Effector memory CD4-positive, alpha-beta T cell (primary cell): Measurements from ENCODE around the gene GPR85.
"Not testable (repeated sequence)": the region's sequence is repeated elsewhere in the genome, so short reads cannot be mapped to it uniquely, and the experiment has no call there.

Experiments used
- DNase-seq, 3 donors: peaks; one replicate each; pipeline ENCODE4 v3.0.0-alpha.2; 2020
- H3K27ac ChIP-seq: 2 replicates; pipeline ENCODE4 v1.7.0; 2013; ENCODE audit warnings: mild to moderate bottlenecking, low read length, moderate library complexity; ENCODE audit not compliant: insufficient read depth, poor library complexity, severe bottlenecking
- H3K27me3 ChIP-seq: replicated peaks from 2 replicates; pipeline ENCODE4 v1.7.0; 2013; ENCODE audit warnings: mild to moderate bottlenecking, low read length; ENCODE audit not compliant: insufficient read depth, control insufficient read depth, poor library complexity, severe bottlenecking
- H3K36me3 ChIP-seq: 2 replicates; pipeline ENCODE4 v1.7.0; 2013; ENCODE audit warnings: mild to moderate bottlenecking, low read length, moderate library complexity; ENCODE audit not compliant: control insufficient read depth, insufficient read depth
- H3K4me1 ChIP-seq: 2 replicates; pipeline ENCODE4 v1.7.0; 2013; ENCODE audit warnings: low read length, mild to moderate bottlenecking; ENCODE audit not compliant: control insufficient read depth, insufficient read depth, poor library complexity, severe bottlenecking
- H3K4me3 ChIP-seq: 2 replicates; pipeline ENCODE4 v1.7.0; 2013; ENCODE audit warnings: low read length, low read depth, mild to moderate bottlenecking; ENCODE audit not compliant: insufficient read depth, poor library complexity, severe bottlenecking
- H3K9me3 ChIP-seq: 2 replicates; pipeline ENCODE4 v1.7.0; 2013; ENCODE audit warnings: mild to moderate bottlenecking, low read length, moderate library complexity; ENCODE audit not compliant: control insufficient read depth

GPR85 gene

DNA sequence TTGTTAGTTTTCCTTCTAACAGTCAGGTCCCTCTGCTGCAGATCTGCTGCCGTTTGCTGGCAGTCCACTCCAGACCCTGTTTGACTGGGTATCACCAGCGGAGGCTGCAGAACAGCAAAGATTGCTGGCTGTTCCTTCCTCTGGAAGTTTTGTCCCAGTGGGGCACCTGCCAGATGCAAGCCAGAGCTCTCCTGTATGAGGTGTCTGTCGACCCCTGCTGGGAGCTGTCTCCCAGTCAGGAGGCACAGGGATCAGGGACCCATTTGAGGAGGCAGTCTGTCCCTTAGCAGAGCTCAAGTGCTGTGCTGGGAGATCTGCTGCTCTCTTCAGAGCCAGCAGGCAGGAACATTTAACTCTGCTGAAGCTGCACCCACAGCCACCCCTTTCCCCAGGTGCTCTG lies 32.4 kb downstream of the GPR85 start:
- not testable (repeated sequence) for H3K4me3 ChIP-seq, H3K27ac ChIP-seq, DNase-seq, H3K4me1 ChIP-seq, H3K9me3 ChIP-seq, H3K36me3 ChIP-seq, H3K27me3 ChIP-seq

DNA sequence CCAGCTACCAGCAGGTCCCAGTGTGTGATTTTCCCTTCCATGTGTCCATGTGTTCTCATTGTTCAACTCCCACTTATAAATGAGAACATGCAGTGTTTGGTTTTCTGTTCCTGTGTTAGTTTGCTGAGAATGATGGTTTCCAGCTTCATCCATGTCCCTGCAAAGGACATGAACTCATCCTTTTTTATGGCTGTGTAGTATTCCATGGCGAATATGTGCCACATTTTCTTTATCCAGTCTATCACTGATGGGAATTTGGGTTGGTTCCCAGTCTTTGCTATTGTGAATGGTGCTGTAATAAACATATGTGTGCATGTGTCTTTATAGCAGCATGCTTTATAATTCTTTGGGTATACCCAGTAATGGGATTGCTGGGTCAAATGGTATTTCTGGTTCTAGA lies 37.4 kb downstream of the GPR85 start:
- not testable (repeated sequence) for DNase-seq, H3K4me1 ChIP-seq, H3K36me3 ChIP-seq, H3K27me3 ChIP-seq, H3K27ac ChIP-seq, H3K9me3 ChIP-seq, H3K4me3 ChIP-seq

DNA sequence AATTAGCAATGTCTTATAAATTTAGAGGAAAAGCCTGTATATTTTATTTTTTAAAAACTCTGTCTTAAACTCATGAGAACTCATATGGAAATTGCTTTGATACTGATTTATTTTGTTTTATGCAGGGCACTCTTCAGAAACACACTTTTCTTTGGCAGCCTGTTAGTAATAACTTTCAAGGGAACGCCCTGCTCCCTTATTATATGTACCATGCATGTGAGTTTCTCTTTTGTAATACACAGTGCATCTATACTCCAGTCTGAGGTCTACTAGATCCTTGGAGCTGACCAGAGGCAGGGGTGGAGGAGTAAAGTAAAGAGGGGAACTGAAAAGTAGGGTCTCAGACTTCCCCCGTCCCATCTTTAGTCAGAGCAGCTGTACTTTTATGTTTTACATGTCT lies 40.2 kb downstream of the GPR85 start:
- H3K9me3 ChIP-seq: no peaks in the 10 kb centered on the region
- no peak for DNase-seq

DNA sequence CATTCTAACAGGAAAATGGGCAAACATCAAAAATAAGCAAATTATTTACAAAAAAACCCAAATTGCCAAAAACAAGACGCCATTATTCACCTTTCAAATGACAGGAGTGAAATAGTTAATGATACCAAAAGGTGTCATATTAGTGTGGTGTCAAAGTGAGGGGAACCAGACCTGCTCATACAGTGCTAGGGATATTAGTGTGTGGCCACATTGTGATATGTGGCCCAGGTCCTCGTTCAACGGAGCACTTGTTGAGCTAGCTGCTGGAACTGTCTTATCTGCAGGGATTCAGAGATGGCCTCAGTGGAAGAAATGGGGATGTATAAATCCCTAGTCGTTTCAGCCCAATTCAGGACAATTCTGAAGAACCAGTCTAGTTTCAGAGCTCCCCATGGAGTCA lies 41.2 kb downstream of the GPR85 start:
- no peak overlapping the region for H3K27ac ChIP-seq
- DNase-seq: no peak
- H3K36me3 ChIP-seq: no peaks in the 10 kb centered on the region
- no peaks in the 10 kb centered on the region for H3K4me1 ChIP-seq
- no peak overlapping the region for H3K4me3 ChIP-seq
- H3K27me3 ChIP-seq: no peaks in the 10 kb centered on the region
- no peaks in the 10 kb centered on the region for H3K9me3 ChIP-seq

More for the DNA sequence above, 40.2 kb downstream of the GPR85 start:
- Histone ChIP-seq H3K27ac (no peak overlapping the region), H3K36me3 (no peaks in the 10 kb centered on the region), H3K27me3 (no peaks in the 10 kb centered on the region), H3K4me3 (no peak overlapping the region), H3K4me1 (no peaks in the 10 kb centered on the region)

- Histone ChIP-seq H3K4me3 (no peak overlapping the region), H3K4me1 (no peaks in the 10 kb centered on the region), H3K9me3 (no peaks in the 10 kb centered on the region), H3K27ac (no peak overlapping the region), H3K27me3 (no peaks in the 10 kb centered on the region), H3K36me3 (no peaks in the 10 kb centered on the region)
- DNase-seq: no peak
Observed at GRCh38 chr7:113044394-113044793, 42.2 kb downstream of the GPR85 start.

GRCh38 chr7:113040849-113041248 lies 45.8 kb downstream of the GPR85 start:
- Histone ChIP-seq H3K4me3 (no peak overlapping the region), H3K36me3 (no peaks in the 10 kb centered on the region), H3K4me1 (no peaks in the 10 kb centered on the region), H3K27me3 (no peaks in the 10 kb centered on the region), H3K27ac (no peak overlapping the region), H3K9me3 (no peaks in the 10 kb centered on the region)
- DNase-seq: no peak

- no peak for DNase-seq
- no peak overlapping the region for H3K4me3 ChIP-seq
- no peaks in the 10 kb centered on the region for H3K4me1 ChIP-seq
- H3K36me3 ChIP-seq: no peaks in the 10 kb centered on the region
- H3K27me3 ChIP-seq: no peaks in the 10 kb centered on the region
- H3K27ac ChIP-seq: no peak overlapping the region
- no peaks in the 10 kb centered on the region for H3K9me3 ChIP-seq
Observed at GRCh38 chr7:113033959-113034358, 52.7 kb downstream of the GPR85 start.
